ENCODE results near the gene GPR108.

GRCh38 chr19:6680141-6680540, 57.2 kb downstream of the GPR108 start:
- TF ChIP-seq, protein P1, sequence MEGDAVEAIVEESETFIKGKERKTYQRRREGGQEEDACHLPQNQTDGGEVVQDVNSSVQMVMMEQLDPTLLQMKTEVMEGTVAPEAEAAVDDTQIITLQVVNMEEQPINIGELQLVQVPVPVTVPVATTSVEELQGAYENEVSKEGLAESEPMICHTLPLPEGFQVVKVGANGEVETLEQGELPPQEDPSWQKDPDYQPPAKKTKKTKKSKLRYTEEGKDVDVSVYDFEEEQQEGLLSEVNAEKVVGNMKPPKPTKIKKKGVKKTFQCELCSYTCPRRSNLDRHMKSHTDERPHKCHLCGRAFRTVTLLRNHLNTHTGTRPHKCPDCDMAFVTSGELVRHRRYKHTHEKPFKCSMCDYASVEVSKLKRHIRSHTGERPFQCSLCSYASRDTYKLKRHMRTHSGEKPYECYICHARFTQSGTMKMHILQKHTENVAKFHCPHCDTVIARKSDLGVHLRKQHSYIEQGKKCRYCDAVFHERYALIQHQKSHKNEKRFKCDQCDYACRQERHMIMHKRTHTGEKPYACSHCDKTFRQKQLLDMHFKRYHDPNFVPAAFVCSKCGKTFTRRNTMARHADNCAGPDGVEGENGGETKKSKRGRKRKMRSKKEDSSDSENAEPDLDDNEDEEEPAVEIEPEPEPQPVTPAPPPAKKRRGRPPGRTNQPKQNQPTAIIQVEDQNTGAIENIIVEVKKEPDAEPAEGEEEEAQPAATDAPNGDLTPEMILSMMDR (IDR thresholded peaks at IDR 0.05): no peak
- no peak for TF ChIP-seq POLR2A (IDR thresholded peaks at IDR 0.05)

All from adrenal gland (tissue), 5 donors.